Smooth muscle cell of the brain vasculature (primary cell): ENCODE measurements around the gene CD72.
"Not testable (repeated sequence)": the region's sequence is repeated elsewhere in the genome, so short reads cannot be mapped to it uniquely, and the experiment has no call there.

Experiments used
- DNase-seq: peaks from one replicate; pipeline ENCODE4 v3.0.0-alpha.2; 2012; ENCODE audit warnings: low read depth, low spot score

CD72 gene

GRCh38 chr9:35650341-35651158, 32.3 kb upstream of the CD72 start, which contains the start of gene SIT1:
Gene SIT1 (minus strand): TSS chr9:35650931. CDS start chr9:35650853, 78 bp downstream.
- no peak for DNase-seq

- no peak for DNase-seq
Observed at GRCh38 chr9:35649431-35650340, 31.5 kb upstream of the CD72 start.

GRCh38 chr9:35646533-35647265, 28.5 kb upstream of the CD72 start:
- DNase-seq, result peak; percentile 72

GRCh38 chr9:35646153-35646532, 27.9 kb upstream of the CD72 start:
- DNase-seq, result no peak

- DNase-seq, result not testable (repeated sequence)
Observed at GRCh38 chr9:35645736-35646135, 27.5 kb upstream of the CD72 start.

GRCh38 chr9:35643046-35643445, 24.8 kb upstream of the CD72 start:
- no peak for DNase-seq

- DNase-seq, result not testable (repeated sequence)
Observed at GRCh38 chr9:35641478-35641877, 23.3 kb upstream of the CD72 start.

- DNase-seq, result not testable (repeated sequence)
Observed at GRCh38 chr9:35640431-35640830, 22.2 kb upstream of the CD72 start.

GRCh38 chr9:35639631-35640030, 21.4 kb upstream of the CD72 start:
- no peak for DNase-seq

- not testable (repeated sequence) for DNase-seq
Observed at GRCh38 chr9:35639225-35639624, 21.0 kb upstream of the CD72 start.

GRCh38 chr9:35638751-35639150, 20.5 kb upstream of the CD72 start:
- not testable (repeated sequence) for DNase-seq

GRCh38 chr9:35637427-35637955, 19.3 kb upstream of the CD72 start:
- DNase-seq, result not testable (repeated sequence)

GRCh38 chr9:35636877-35637246, 18.6 kb upstream of the CD72 start:
- not testable (repeated sequence) for DNase-seq

- no peak for DNase-seq
Observed at GRCh38 chr9:35636135-35636876, 18.1 kb upstream of the CD72 start.

- no peak for DNase-seq
Observed at GRCh38 chr9:35635730-35636129, 17.5 kb upstream of the CD72 start.

- no peak for DNase-seq
Observed at GRCh38 chr9:35629597-35629996, 11.4 kb upstream of the CD72 start.

- no peak for DNase-seq
Observed at GRCh38 chr9:35628389-35628991, 10.3 kb upstream of the CD72 start.

GRCh38 chr9:35627575-35627974, 9.4 kb upstream of the CD72 start:
- DNase-seq, result no peak

GRCh38 chr9:35619800-35620158, 1.6 kb upstream of the CD72 start:
- no peak for DNase-seq
